Neural cell (in vitro differentiated cells): Measurements from ENCODE around the gene NTPCR.

Experiments used
- CTCF ChIP-seq: fragments of 450-650 bp; IDR thresholded peaks from 2 replicates; pipeline ENCODE4 v1.5.1; 2014; ENCODE audit warnings: antibody characterized with exemption, mild to moderate bottlenecking, moderate library complexity; ENCODE audit not compliant: poor library complexity, severe bottlenecking
- EP300 ChIP-seq: fragments of 450-650 bp; conservative IDR thresholded peaks from 2 replicates; pipeline ENCODE4 v1.6.1; 2014; ENCODE audit warnings: antibody characterized with exemption, mild to moderate bottlenecking, moderate library complexity; ENCODE audit not compliant: poor library complexity, severe bottlenecking
- EZH2 ChIP-seq: fragments of 200-600, 300-800 bp; shearing (Covaris generic), sonication (generic); IDR thresholded peaks from 2 replicates; pipeline ENCODE4 v1.6.1; 2014; ENCODE audit warnings: antibody characterized with exemption, low read length, borderline replicate concordance, mild to moderate bottlenecking; ENCODE audit not compliant: insufficient read depth, poor library complexity, severe bottlenecking
- TF ChIP-seq, protein P1 (sequence below): IDR thresholded peaks from 2 replicates; pipeline ENCODE4 v1.6.1; 2012; ENCODE audit warnings: borderline replicate concordance

DNA sequence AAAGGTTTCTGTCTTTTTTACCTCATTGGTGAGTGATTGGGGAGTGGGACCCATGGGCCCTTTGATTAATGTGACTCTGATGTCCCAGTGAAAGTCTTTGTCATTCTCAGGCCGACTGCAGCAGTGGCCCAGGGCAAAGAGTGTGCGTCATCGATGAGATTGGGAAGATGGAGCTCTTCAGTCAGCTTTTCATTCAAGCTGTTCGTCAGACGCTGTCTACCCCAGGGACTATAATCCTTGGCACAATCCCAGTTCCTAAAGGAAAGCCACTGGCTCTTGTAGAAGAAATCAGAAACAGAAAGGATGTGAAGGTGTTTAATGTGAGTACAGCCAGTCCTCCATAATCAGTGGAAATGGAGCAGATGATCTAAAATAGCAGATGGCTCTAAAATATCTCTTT is 19.4 kb downstream of the NTPCR start:
- TF ChIP-seq, protein P1, sequence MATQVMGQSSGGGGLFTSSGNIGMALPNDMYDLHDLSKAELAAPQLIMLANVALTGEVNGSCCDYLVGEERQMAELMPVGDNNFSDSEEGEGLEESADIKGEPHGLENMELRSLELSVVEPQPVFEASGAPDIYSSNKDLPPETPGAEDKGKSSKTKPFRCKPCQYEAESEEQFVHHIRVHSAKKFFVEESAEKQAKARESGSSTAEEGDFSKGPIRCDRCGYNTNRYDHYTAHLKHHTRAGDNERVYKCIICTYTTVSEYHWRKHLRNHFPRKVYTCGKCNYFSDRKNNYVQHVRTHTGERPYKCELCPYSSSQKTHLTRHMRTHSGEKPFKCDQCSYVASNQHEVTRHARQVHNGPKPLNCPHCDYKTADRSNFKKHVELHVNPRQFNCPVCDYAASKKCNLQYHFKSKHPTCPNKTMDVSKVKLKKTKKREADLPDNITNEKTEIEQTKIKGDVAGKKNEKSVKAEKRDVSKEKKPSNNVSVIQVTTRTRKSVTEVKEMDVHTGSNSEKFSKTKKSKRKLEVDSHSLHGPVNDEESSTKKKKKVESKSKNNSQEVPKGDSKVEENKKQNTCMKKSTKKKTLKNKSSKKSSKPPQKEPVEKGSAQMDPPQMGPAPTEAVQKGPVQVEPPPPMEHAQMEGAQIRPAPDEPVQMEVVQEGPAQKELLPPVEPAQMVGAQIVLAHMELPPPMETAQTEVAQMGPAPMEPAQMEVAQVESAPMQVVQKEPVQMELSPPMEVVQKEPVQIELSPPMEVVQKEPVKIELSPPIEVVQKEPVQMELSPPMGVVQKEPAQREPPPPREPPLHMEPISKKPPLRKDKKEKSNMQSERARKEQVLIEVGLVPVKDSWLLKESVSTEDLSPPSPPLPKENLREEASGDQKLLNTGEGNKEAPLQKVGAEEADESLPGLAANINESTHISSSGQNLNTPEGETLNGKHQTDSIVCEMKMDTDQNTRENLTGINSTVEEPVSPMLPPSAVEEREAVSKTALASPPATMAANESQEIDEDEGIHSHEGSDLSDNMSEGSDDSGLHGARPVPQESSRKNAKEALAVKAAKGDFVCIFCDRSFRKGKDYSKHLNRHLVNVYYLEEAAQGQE, result no peak
- no peak for TF ChIP-seq CTCF
- no peak for TF ChIP-seq EZH2
- no peak for TF ChIP-seq EP300
